IPS DF 19.7 (cell line): ENCODE data around the gene BUB3.

ENCODE experiments used
- DNase-seq: peaks from one replicate; pipeline ENCODE4 v3.0.0-alpha.2; 2013; ENCODE audit warnings: low read depth, low spot score

Gene BUB3

GRCh38 chr10:123203393-123204126 lies 49.4 kb downstream of the BUB3 start:
- DNase-seq: no peak

GRCh38 chr10:123204127-123204461 lies 49.9 kb downstream of the BUB3 start:
- DNase-seq: no peak

- DNase-seq: no peak
Measured at GRCh38 chr10:123205041-123205440, 50.8 kb downstream of the BUB3 start.

- DNase-seq: no peak
Measured at GRCh38 chr10:123212063-123212462, 57.9 kb downstream of the BUB3 start.

GRCh38 chr10:123212640-123213039 lies 58.4 kb downstream of the BUB3 start:
- no peak for DNase-seq

- no peak for DNase-seq
Measured at GRCh38 chr10:123213192-123213591, 59.0 kb downstream of the BUB3 start.
